Ureter (tissue), 1 donor: ENCODE data around the gene NAPB. TPM values are rescaled to one million over a fixed set of nuclear protein-coding genes. Genes with fewer than 3 reads are reported as not detected.

Source experiments
- DNase-seq: peaks from one replicate; pipeline ENCODE4 v3.0.0-alpha.2; 2020; ENCODE audit warnings: low spot score
- total RNA-seq: library from RNA; stranded (reverse); gene quantifications from one replicate; pipeline ENCODE4 v1.2.4, GENCODE V29; 2023
- donor health status: DM: yes; HTN: yes; CAD: no.

Gene NAPB
- total RNA-seq, 1 donor from 2014 or later = 14.6 TPM

- no peak for DNase-seq
Observed at GRCh38 chr20:23437126-23437899, 16.0 kb upstream of the NAPB start.

- no peak for DNase-seq
Observed at GRCh38 chr20:23436681-23437080, 15.4 kb upstream of the NAPB start.

- DNase-seq = no peak
Observed at GRCh38 chr20:23435626-23436539, 14.6 kb upstream of the NAPB start.

- DNase-seq = no peak
Observed at GRCh38 chr20:23434521-23435313, 13.4 kb upstream of the NAPB start.

- no peak for DNase-seq
Observed at GRCh38 chr20:23433628-23434027, 12.3 kb upstream of the NAPB start.

- DNase-seq = no peak
Observed at GRCh38 chr20:23425129-23425528, 3.8 kb upstream of the NAPB start.

GRCh38 chr20:23419995-23420901 lies 1.0 kb downstream of the NAPB start:
- peak; percentile 47 for DNase-seq

GRCh38 chr20:23419657-23419994 lies 1.7 kb downstream of the NAPB start:
- no peak for DNase-seq

- no peak for DNase-seq
Observed at GRCh38 chr20:23417861-23418260, 3.4 kb downstream of the NAPB start.

GRCh38 chr20:23415959-23416583 lies 5.2 kb downstream of the NAPB start:
- no peak for DNase-seq

- no peak for DNase-seq
Observed at GRCh38 chr20:23415555-23415954, 5.7 kb downstream of the NAPB start.

- DNase-seq = no peak
Observed at GRCh38 chr20:23414526-23415188, 6.6 kb downstream of the NAPB start.

GRCh38 chr20:23413862-23414422 lies 7.3 kb downstream of the NAPB start:
- DNase-seq = no peak

GRCh38 chr20:23412026-23412425 lies 9.3 kb downstream of the NAPB start:
- DNase-seq = no peak

GRCh38 chr20:23410916-23411695 lies 10.2 kb downstream of the NAPB start:
- no peak for DNase-seq

- DNase-seq = no peak
Observed at GRCh38 chr20:23409800-23410199, 11.5 kb downstream of the NAPB start.

- no peak for DNase-seq
Observed at GRCh38 chr20:23408957-23409356, 12.3 kb downstream of the NAPB start.

- no peak for DNase-seq
Observed at GRCh38 chr20:23407781-23408464, 13.4 kb downstream of the NAPB start.
